SK-N-SH (cell line): ENCODE data around the gene TMEM170B. TPM values are rescaled to one million over a fixed set of nuclear protein-coding genes. Genes with fewer than 3 reads are reported as not detected.

Experiments
- CTCF ChIA-PET: fragments of 300-600, 350-600 bp; formaldehyde crosslinking; extraction: SDS; loops from one replicate; lab custom pipeline; 2021; lab: Yijun Ruan, JAX
- POLR2A ChIA-PET: fragments of 350-600 bp; sonication (Branson Sonifier 250); formaldehyde crosslinking; extraction: SDS; loops from one replicate; lab custom pipeline; 2020; ENCODE audit warnings: antibody characterized with exemption, inconsistent platforms; lab: Yijun Ruan, JAX
- DNase-seq: peaks from one replicate; pipeline ENCODE4 v3.0.0; 2012
- H2AFZ ChIP-seq: fragments of 200-600 bp; sonication (generic); 2 replicates; pipeline ENCODE4 v1.8.1; 2016; ENCODE audit warnings: antibody characterized with exemption, mild to moderate bottlenecking, low read depth
- H3F3A ChIP-seq: fragments of 200-600 bp; sonication (generic); replicated peaks from 2 replicates; pipeline ENCODE3; 2016; ENCODE audit warnings: antibody characterized with exemption, mild to moderate bottlenecking; ENCODE audit not compliant: insufficient read depth
- H3K27ac ChIP-seq, 2 experiments: fragments of 200-500 bp in 1 of 2; fragments of 200-600 bp in 1 of 2; sonication (Bioruptor generic) in 1 of 2; sonication (generic), shearing (Covaris generic) in 1 of 2; 2 replicates each; pipeline versions ENCODE4 v1.5.1 to v1.6.1; 2014 to 2016; ENCODE audit warnings: low read depth in 2 of 2, inconsistent platforms in 1 of 2, low read length in 1 of 2, mild to moderate bottlenecking in 1 of 2, mixed read lengths in 1 of 2
- H3K27me3 ChIP-seq: fragments of 200-600 bp; sonication (generic), shearing (Covaris generic); 2 replicates; pipeline ENCODE4 v1.6.1; 2016; ENCODE audit warnings: mixed run types; ENCODE audit not compliant: insufficient read depth
- H3K36me3 ChIP-seq, 2 experiments: fragments of 200-500 bp in 1 of 2; fragments of 200-600 bp in 1 of 2; sonication (Bioruptor generic) in 1 of 2; sonication (generic) in 1 of 2; replicated peaks in 1 of 2; 2 replicates each; pipeline versions ENCODE3 to v1.5.1; 2014 to 2016; ENCODE audit warnings: low read length in 1 of 2, mild to moderate bottlenecking in 1 of 2; ENCODE audit not compliant: insufficient read depth in 2 of 2, control insufficient read depth in 1 of 2
- H3K4me1 ChIP-seq, 2 experiments: fragments of 200-500 bp in 1 of 2; fragments of 200-600 bp in 1 of 2; sonication (Bioruptor generic) in 1 of 2; sonication (generic), shearing (Covaris generic) in 1 of 2; 2 replicates each; pipeline versions ENCODE4 v1.5.1 to v1.6.1; 2014 to 2016; ENCODE audit warnings: low read depth in 1 of 2, low read length in 1 of 2, mixed run types in 1 of 2; ENCODE audit not compliant: insufficient read depth in 2 of 2, control insufficient read depth in 1 of 2
- H3K4me2 ChIP-seq: fragments of 200-600 bp; sonication (generic), shearing (Covaris generic); 2 replicates; pipeline ENCODE4 v1.6.1; 2017; ENCODE audit warnings: mixed run types
- H3K4me3 ChIP-seq, 2 experiments: fragments of 200-500 bp in 1 of 2; fragments of 200-600 bp in 1 of 2; sonication (Bioruptor generic) in 1 of 2; sonication (generic), shearing (Covaris generic) in 1 of 2; 2 replicates each; pipeline versions ENCODE4 v1.5.1 to v1.8.1; 2014 to 2016; ENCODE audit warnings: low read depth in 2 of 2, inconsistent platforms in 1 of 2, low read length in 1 of 2, mild to moderate bottlenecking in 1 of 2, mixed read lengths in 1 of 2, moderate library complexity in 1 of 2
- H3K79me2 ChIP-seq: fragments of 200-600 bp; sonication (generic); 2 replicates; pipeline ENCODE4 v1.8.1; 2017; ENCODE audit warnings: mild to moderate bottlenecking; ENCODE audit not compliant: insufficient read depth
- H3K9ac ChIP-seq: fragments of 200-600 bp; sonication (generic); 2 replicates; pipeline ENCODE4 v1.6.1; 2017; ENCODE audit warnings: mixed run types
- H3K9me2 ChIP-seq: fragments of 200-600 bp; sonication (generic); 2 replicates; pipeline ENCODE4 v1.6.1; 2017; ENCODE audit warnings: mixed run types
- H3K9me3 ChIP-seq: fragments of 200-600 bp; sonication (generic); 2 replicates; pipeline ENCODE4 v1.6.1; 2017; ENCODE audit warnings: mixed run types, mild to moderate bottlenecking, moderate library complexity
- H4K20me1 ChIP-seq: fragments of 200-600 bp; sonication (generic); 2 replicates; pipeline ENCODE4 v1.6.1; 2017; ENCODE audit warnings: mild to moderate bottlenecking, mixed run types; ENCODE audit not compliant: insufficient read depth
- ELF1 ChIP-seq: IDR thresholded peaks from 2 replicates; pipeline ENCODE4 v1.4.0; 2012
- EP300 ChIP-seq, 2 experiments: IDR thresholded peaks; 2 replicates each; pipeline versions ENCODE4 v1.4.0 to v1.6.1; 2012; ENCODE audit warnings: borderline replicate concordance in 1 of 2, low read depth in 1 of 2, low read length in 1 of 2
- FOSL2 ChIP-seq: IDR thresholded peaks from 2 replicates; pipeline ENCODE4 v1.4.0; 2012; ENCODE audit warnings: low read depth, mild to moderate bottlenecking, moderate library complexity, borderline replicate concordance
- FOXM1 ChIP-seq: IDR thresholded peaks from 2 replicates; pipeline ENCODE4 v1.4.0; 2012; ENCODE audit warnings: low read depth, mild to moderate bottlenecking
- GABPA ChIP-seq: IDR thresholded peaks from 2 replicates; pipeline ENCODE4 v1.4.0; 2012; ENCODE audit warnings: low read depth, mild to moderate bottlenecking
- JUND ChIP-seq: IDR thresholded peaks from 2 replicates; pipeline ENCODE4 v1.4.0; 2012
- MAX ChIP-seq: IDR thresholded peaks from 2 replicates; pipeline ENCODE4 v1.4.0; 2012; ENCODE audit warnings: low read depth
- MEF2A ChIP-seq: IDR thresholded peaks from 2 replicates; pipeline ENCODE4 v1.4.0; 2012; ENCODE audit warnings: low read depth, borderline replicate concordance
- NFIC ChIP-seq: IDR thresholded peaks from 2 replicates; pipeline ENCODE4 v1.4.0; 2012; ENCODE audit warnings: borderline replicate concordance
- PBX3 ChIP-seq: IDR thresholded peaks from 2 replicates; pipeline ENCODE4; 2012
- POLR2AphosphoS5 ChIP-seq: IDR thresholded peaks from 2 replicates; pipeline ENCODE4 v1.6.1; 2012; ENCODE audit warnings: low read depth, low read length
- REST ChIP-seq: IDR thresholded peaks from 2 replicates; pipeline ENCODE4 v1.6.1; 2012; ENCODE audit warnings: mild to moderate bottlenecking, low read depth, low read length, moderate library complexity
- RFX5 ChIP-seq: IDR thresholded peaks from 2 replicates; pipeline ENCODE4 v1.6.1; 2012; ENCODE audit warnings: mild to moderate bottlenecking, improper control_type of control experiment, low read length
- RXRA ChIP-seq: IDR thresholded peaks from 2 replicates; pipeline ENCODE4 v1.4.0; 2012; ENCODE audit warnings: low read depth, mild to moderate bottlenecking, borderline replicate concordance
- SMC3 ChIP-seq: IDR thresholded peaks from 2 replicates; pipeline ENCODE4 v1.6.1; 2012; ENCODE audit warnings: low read depth, low read length, improper control_type of control experiment
- TCF12 ChIP-seq: IDR thresholded peaks from 2 replicates; pipeline ENCODE4 v1.4.0; 2012
- TEAD4 ChIP-seq: IDR thresholded peaks from 2 replicates; pipeline ENCODE4 v1.4.0; 2012; ENCODE audit warnings: mild to moderate bottlenecking, borderline replicate concordance; ENCODE audit not compliant: insufficient read depth
- ZBTB33 ChIP-seq: IDR thresholded peaks from 2 replicates; pipeline ENCODE4 v1.4.0; 2012; ENCODE audit warnings: low read depth, borderline replicate concordance
- WGBS: methylation state at CpG from one replicate; pipeline ENCODE4 v1.1.6; 2017; ENCODE audit warnings: low lambda C conversion rate; 5-methylcytosine and 5-hydroxymethylcytosine counted together
- polyA plus RNA-seq, 3 experiments: library from polyadenylated mRNA; depleted of rRNA; stranded (reverse); fragments of >200 nt; gene quantifications; 2 replicates each; pipeline ENCODE4 v1.2.3, GENCODE V29; 2012

Gene TMEM170B
- polyA plus RNA-seq, 1 of the 3 experiments (the other 2 are of a cell fraction) = 0.44 TPM

- Histone ChIP-seq H3K27me3 (no peaks in the 10 kb centered on the region), H3K79me2 (no peaks in the 10 kb centered on the region), H2AFZ (peak overlapping the region; percentile 71; the same call in 1 of the 2 replicates), H3K9ac (peak overlapping the region; percentile 57), H3K4me3 (no peak overlapping the region), H3F3A (peaks cover 37% of the 10 kb centered on the region), H3K4me2 (peak overlapping the region; percentile 45; the same call in 1 of the 2 replicates), H3K27ac (peak overlapping the region in 1 of 2 experiments; percentile 90; a peak in 3 of 4 replicates), H3K36me3 (no peaks in the 10 kb centered on the region), H3K4me1 (peaks cover 0 to 14% of the 10 kb centered on the region in 2 experiments; a peak in 3 of 4 replicates)
- 66% methylated on average over 18 of the region's 18 CpGs for WGBS
- DNase-seq = no peak
- POLR2A ChIA-PET = no interaction called here
- TF ChIP-seq NFIC = peak; percentile 33; the same call in 1 of the 2 replicates
- peak; percentile 39 for TF ChIP-seq FOSL2
- TF ChIP-seq RXRA = peak; percentile 48; the same call in 1 of the 2 replicates
- 0 out of 2 replicates have a peak, but pooled peaks have one; percentile 6 for TF ChIP-seq PBX3
- no peak for TF ChIP-seq MEF2A
- TF ChIP-seq ZBTB33 = 0 out of 2 replicates have a peak, but pooled peaks have one; percentile 24
- TF ChIP-seq SMC3 = no peak
- TF ChIP-seq TEAD4 = peak; percentile 76
- peak; percentile 24; the same call in 1 of the 2 replicates for TF ChIP-seq JUND
- TF ChIP-seq POLR2AphosphoS5 = no peak
- no peak for TF ChIP-seq RFX5
- no peak for TF ChIP-seq GABPA
- no peak for TF ChIP-seq MAX
- no peak for TF ChIP-seq FOXM1
- no peak for TF ChIP-seq REST
- TF ChIP-seq EP300 (IDR thresholded peaks at IDR 0.05; ENCODE audit: borderline replicate concordance in 1 of 2, low read depth in 1 of 2, low read length in 1 of 2) = peak in 1 of 2 experiments; percentile 74; a peak in 1 of 4 replicates
- peak; percentile 18; the same call in 1 of the 2 replicates for TF ChIP-seq ELF1
- TF ChIP-seq TCF12 = peak; percentile 69
- TF ChIP-seq, all 33 proteins: peak for 10
- H3K9me3 ChIP-seq = no peaks in the 10 kb centered on the region
- H4K20me1 ChIP-seq = no peaks in the 10 kb centered on the region
- H3K9me2 ChIP-seq = no peaks in the 10 kb centered on the region
- CTCF ChIA-PET = no interaction called here
Observed at GRCh38 chr6:11609324-11610071, 71.9 kb downstream of the TMEM170B start.
